Endothelial cell of umbilical vein (primary cell): ENCODE results near the gene IGF2R. TPM values are rescaled to one million over a fixed set of nuclear protein-coding genes. Genes with fewer than 3 reads are reported as not detected.
"Not testable (repeated sequence)": the region's sequence is repeated elsewhere in the genome, so short reads cannot be mapped to it uniquely, and the experiment has no call there.

Experiments used
- BruUV-seq: library from RNA; stranded (reverse); fragments of 400-500 nt; replicated peaks from 2 replicates; lab custom pipeline; 2021; lab: Mats Ljungman, UMichigan
- CTCF ChIA-PET: fragments of 300-600, 350-600 bp; sonication (Branson Sonifier 250); formaldehyde crosslinking; loops from one replicate; lab custom pipeline; 2021; ENCODE audit warnings: antibody characterized with exemption, inconsistent platforms; lab: Charles Lee
- POLR2A ChIA-PET: fragments of 300-600, 350-600 bp; sonication (Branson Sonifier 250); formaldehyde crosslinking; loops from one replicate; lab custom pipeline; 2021; ENCODE audit warnings: antibody characterized with exemption, inconsistent platforms; lab: Charles Lee
- DNase-seq: peaks from one replicate; pipeline ENCODE4 v3.0.0-alpha.2; 2011; ENCODE audit warnings: low read depth, low spot score
- FAIRE-seq: peaks from 2 replicates; lab custom pipeline; 2011; peaks lifted over from hg19 to GRCh38; lab: Jason Lieb, UNC
- H2AFZ ChIP-seq: 2 replicates; pipeline ENCODE4 v1.6.0; 2012; ENCODE audit warnings: low read depth, low read length, control low read depth, inconsistent platforms
- H3K27ac ChIP-seq: 2 replicates; pipeline ENCODE4 v1.5.1; 2011; ENCODE audit warnings: low read depth, mild to moderate bottlenecking, control low read depth, low read length, moderate library complexity; ENCODE audit not compliant: insufficient read depth
- H3K27me3 ChIP-seq, 2 experiments: 2 replicates each; pipeline versions ENCODE4 v1.6.0 to v1.6.1; 2011; ENCODE audit warnings: low read length in 2 of 2, mixed read lengths in 1 of 2; ENCODE audit not compliant: control insufficient read depth in 2 of 2, insufficient read depth in 2 of 2
- H3K36me3 ChIP-seq, 2 experiments: 2 replicates in 1 of 2; 3 replicates in 1 of 2; pipeline ENCODE4 v1.5.1; 2011; ENCODE audit warnings: low read length in 2 of 2, mild to moderate bottlenecking in 1 of 2, moderate library complexity in 1 of 2; ENCODE audit not compliant: control insufficient read depth in 2 of 2, insufficient read depth in 2 of 2; ENCODE audit errors: extremely low read depth in 1 of 2
- H3K4me1 ChIP-seq: 3 replicates; pipeline ENCODE4 v1.5.1; 2011; ENCODE audit warnings: mild to moderate bottlenecking, low read length; ENCODE audit not compliant: control insufficient read depth, insufficient read depth; ENCODE audit errors: extremely low read depth
- H3K4me2 ChIP-seq: 2 replicates; pipeline ENCODE4 v1.6.1; 2011; ENCODE audit warnings: low read length, control low read depth, mixed read lengths; ENCODE audit not compliant: insufficient read depth
- H3K4me3 ChIP-seq, 3 experiments: fragments of 200-600 bp in 1 of 3; sonication (generic), shearing (Covaris generic) in 1 of 3; replicated peaks in 1 of 3; 2 replicates each; pipeline ENCODE4 v1.5.1; 2011 to 2016; ENCODE audit warnings: control low read depth in 3 of 3, low read length in 3 of 3, mild to moderate bottlenecking in 2 of 3, inconsistent platforms in 1 of 3, low read depth in 1 of 3, moderate library complexity in 1 of 3; ENCODE audit not compliant: insufficient read depth in 1 of 3
- H3K79me2 ChIP-seq: 2 replicates; pipeline ENCODE4 v1.6.0; 2012; ENCODE audit warnings: low read length, inconsistent platforms; ENCODE audit not compliant: control insufficient read depth, insufficient read depth
- H3K9ac ChIP-seq: replicated peaks from 2 replicates; pipeline ENCODE3; 2011; ENCODE audit warnings: low read length, control low read depth; ENCODE audit not compliant: insufficient read depth; ENCODE audit errors: extremely low read depth
- H3K9me1 ChIP-seq: replicated peaks from 3 replicates; pipeline ENCODE4 v1.6.0; 2011; ENCODE audit warnings: mild to moderate bottlenecking, low read length; ENCODE audit not compliant: control insufficient read depth, insufficient read depth; ENCODE audit errors: extremely low read depth
- H3K9me3 ChIP-seq: replicated peaks from 2 replicates; pipeline ENCODE4 v1.5.1; 2012; ENCODE audit warnings: low read length, inconsistent platforms; ENCODE audit not compliant: control insufficient read depth, insufficient read depth
- H4K20me1 ChIP-seq: replicated peaks from 2 replicates; pipeline ENCODE3; 2011; ENCODE audit warnings: mild to moderate bottlenecking, low read length; ENCODE audit not compliant: control insufficient read depth, insufficient read depth; ENCODE audit errors: extremely low read depth
- CTCF ChIP-seq, 2 donors: IDR thresholded peaks; 1 replicate in 1 of 2; 2 replicates in 1 of 2; pipeline ENCODE4 v1.5.1; 2011; ENCODE audit warnings: low read length in 2 of 2, mild to moderate bottlenecking in 2 of 2, moderate library complexity in 2 of 2, control low read depth in 1 of 2, inconsistent platforms in 1 of 2, low read depth in 1 of 2; ENCODE audit not compliant: insufficient read depth in 1 of 2; ENCODE audit errors: extremely low read depth in 1 of 2
- EZH2 ChIP-seq: IDR thresholded peaks from 2 replicates; pipeline ENCODE4 v1.6.1; 2012; ENCODE audit warnings: borderline replicate concordance, low read depth, mild to moderate bottlenecking, moderate library complexity, low read length, inconsistent platforms; ENCODE audit not compliant: severe bottlenecking
- FOS ChIP-seq: IDR thresholded peaks from 2 replicates; pipeline ENCODE4 v1.6.1; 2011; ENCODE audit warnings: mild to moderate bottlenecking, low read length, moderate library complexity, borderline replicate concordance; ENCODE audit not compliant: insufficient read depth
- GATA2 ChIP-seq: IDR thresholded peaks from 2 replicates; pipeline ENCODE4 v1.7.0; 2011; ENCODE audit warnings: low read depth, mild to moderate bottlenecking, moderate library complexity, mixed read lengths, low read length; ENCODE audit not compliant: insufficient read length, insufficient read depth
- JUN ChIP-seq: IDR thresholded peaks from 2 replicates; pipeline ENCODE4 v1.6.1; 2011; ENCODE audit warnings: borderline replicate concordance, low read depth; ENCODE audit not compliant: insufficient read length, insufficient read depth
- MAX ChIP-seq: IDR thresholded peaks from 2 replicates; pipeline ENCODE4 v1.6.1; 2011; ENCODE audit not compliant: insufficient read depth, insufficient read length
- MYC ChIP-seq: IDR thresholded peaks from one replicate; pipeline ENCODE4 v1.6.1; 2011; ENCODE audit warnings: mild to moderate bottlenecking, low read depth, low read length
- POLR2A ChIP-seq: IDR thresholded peaks from 2 replicates; pipeline ENCODE4 v1.6.1; 2012; ENCODE audit warnings: low read depth, mild to moderate bottlenecking, control low read depth, low read length
- POLR2AphosphoS5 ChIP-seq: IDR thresholded peaks from 2 replicates; pipeline ENCODE4 v1.6.1; 2012; ENCODE audit warnings: low read depth, mild to moderate bottlenecking, control low read depth, low read length, moderate library complexity; ENCODE audit not compliant: insufficient read depth
- dilution Hi-C: fragments of 300-500 bp; cut with MboI; formaldehyde crosslinking; loops from one replicate; pipeline ENCODE4 v1.15.0; 2019; ENCODE audit warnings: low sequenced_read_pairs; ENCODE audit not compliant: extremely low pct_ligation_motif_present
- intact Hi-C: fragments of 100-400 bp; cut with micrococcal nuclease; formaldehyde crosslinking; loops from one replicate; pipeline ENCODE4 v1.10.0; 2022
- polyA plus RNA-seq, 4 experiments: library from polyadenylated mRNA; depleted of rRNA in 3 of 4; stranded (reverse) in 3 of 4; unstranded in 1 of 4; fragments of >200 nt; gene quantifications; 2 replicates each; pipeline versions ENCODE4 v1.2.1 to v1.2.3, GENCODE V29; 2011 to 2012; ENCODE audit warnings: missing spikeins in 1 of 4
- total RNA-seq: library from RNA; stranded (reverse); gene quantifications from 2 replicates; pipeline ENCODE4 v1.2.3, GENCODE V29; 2021

The IGF2R gene
- total and polyA plus RNA-seq, 2 donors (not counting 3 experiments of a cell fraction or from before 2014, with no cell fraction given), result 16.3 to 60.2 TPM

DNA sequence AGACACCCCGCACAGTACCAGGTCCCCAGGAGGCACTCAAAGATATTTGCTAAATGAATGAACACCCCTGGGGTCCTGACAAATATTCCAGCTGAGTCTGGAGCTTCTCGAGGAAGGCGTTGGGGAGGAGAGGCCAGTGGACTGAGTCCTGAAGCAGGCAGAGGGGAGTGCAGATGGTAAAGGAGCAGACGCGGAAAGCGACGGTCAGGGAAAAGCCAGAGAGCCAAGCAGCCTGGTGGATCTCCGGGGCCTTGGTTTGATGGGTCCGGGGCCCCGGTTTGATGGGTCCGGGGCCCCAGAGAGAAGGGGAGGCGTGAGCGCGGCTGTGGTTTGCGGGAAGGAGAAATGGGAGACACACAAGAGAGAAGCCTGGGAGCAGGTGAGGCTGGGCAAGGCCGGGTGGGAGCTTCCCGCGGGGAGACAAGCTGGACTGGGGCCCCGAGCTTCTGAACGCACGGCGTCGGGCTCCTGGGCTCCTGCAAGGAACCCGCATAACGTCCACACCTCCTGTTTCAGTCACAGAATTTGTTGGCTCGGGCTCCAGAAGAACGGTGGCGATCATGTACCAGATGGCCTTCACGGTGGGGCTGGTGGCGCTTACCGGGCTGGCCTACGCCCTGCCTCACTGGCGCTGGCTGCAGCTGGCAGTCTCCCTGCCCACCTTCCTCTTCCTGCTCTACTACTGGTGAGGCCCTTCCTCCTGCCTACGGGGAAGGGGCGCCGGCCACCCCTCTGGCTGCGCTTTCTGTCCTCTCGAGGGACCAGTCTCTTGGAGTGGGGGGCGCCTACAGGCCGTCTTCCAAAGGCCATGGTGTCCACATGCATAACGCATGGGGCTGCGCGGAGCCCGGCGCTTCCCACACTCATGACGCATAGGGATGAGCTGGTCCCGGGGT, 164.8 kb downstream of the IGF2R start:
- Histone ChIP-seq H4K20me1 (no peaks in the 10 kb centered on the region), H3K36me3 (no peaks in the 10 kb centered on the region), H3K27ac (no peak overlapping the region), H3K4me1 (no peaks in the 10 kb centered on the region), H3K4me2 (no peak overlapping the region), H2AFZ (no peak overlapping the region), H3K9ac (no peak overlapping the region), H3K9me3 (no peaks in the 10 kb centered on the region), H3K4me3 (no peak overlapping the region), H3K27me3 (no peaks in the 10 kb centered on the region), H3K79me2 (no peaks in the 10 kb centered on the region), H3K9me1 (no peaks in the 10 kb centered on the region)
- no peak for TF ChIP-seq POLR2AphosphoS5
- no peak for TF ChIP-seq EZH2
- no peak for TF ChIP-seq CTCF (IDR thresholded peaks at IDR 0.05; ENCODE audit: extremely low read depth in 1 of 2, insufficient read depth in 1 of 2, low read depth in 1 of 2, low read length in 2 of 2)
- no peak for TF ChIP-seq JUN
- TF ChIP-seq MYC, result no peak
- no peak for TF ChIP-seq POLR2A
- TF ChIP-seq GATA2, result no peak
- TF ChIP-seq FOS, result no peak
- no peak for TF ChIP-seq MAX
- CTCF ChIA-PET, result no interaction called here
- BruUV-seq, result no TSS peak
- no peak for DNase-seq
- no peak for FAIRE-seq
- dilution Hi-C loops, result no loop called here
- POLR2A ChIA-PET, result no interaction called here
- intact Hi-C loops, result no loop called here

GRCh38 chr6:160134337-160134751, 165.5 kb downstream of the IGF2R start:
- CTCF ChIA-PET, H4K20me1 ChIP-seq: not testable (repeated sequence)

More at GRCh38 chr6:160134337-160134751, 165.5 kb downstream of the IGF2R start:
- H2AFZ ChIP-seq, H3K27ac ChIP-seq, BruUV-seq, H3K36me3 ChIP-seq, H3K79me2 ChIP-seq, POLR2A ChIA-PET, FAIRE-seq, H3K4me1 ChIP-seq, H3K27me3 ChIP-seq, H3K9ac ChIP-seq, H3K4me2 ChIP-seq, H3K4me3 ChIP-seq, H3K9me1 ChIP-seq, intact Hi-C loops, dilution Hi-C loops, DNase-seq, H3K9me3 ChIP-seq: not testable (repeated sequence)
